Measurements from ENCODE around the gene MICAL1.
A peak's percentile ranks its signal among the peaks of the same experiment; 100 is the strongest.

The MICAL1 gene

DNA sequence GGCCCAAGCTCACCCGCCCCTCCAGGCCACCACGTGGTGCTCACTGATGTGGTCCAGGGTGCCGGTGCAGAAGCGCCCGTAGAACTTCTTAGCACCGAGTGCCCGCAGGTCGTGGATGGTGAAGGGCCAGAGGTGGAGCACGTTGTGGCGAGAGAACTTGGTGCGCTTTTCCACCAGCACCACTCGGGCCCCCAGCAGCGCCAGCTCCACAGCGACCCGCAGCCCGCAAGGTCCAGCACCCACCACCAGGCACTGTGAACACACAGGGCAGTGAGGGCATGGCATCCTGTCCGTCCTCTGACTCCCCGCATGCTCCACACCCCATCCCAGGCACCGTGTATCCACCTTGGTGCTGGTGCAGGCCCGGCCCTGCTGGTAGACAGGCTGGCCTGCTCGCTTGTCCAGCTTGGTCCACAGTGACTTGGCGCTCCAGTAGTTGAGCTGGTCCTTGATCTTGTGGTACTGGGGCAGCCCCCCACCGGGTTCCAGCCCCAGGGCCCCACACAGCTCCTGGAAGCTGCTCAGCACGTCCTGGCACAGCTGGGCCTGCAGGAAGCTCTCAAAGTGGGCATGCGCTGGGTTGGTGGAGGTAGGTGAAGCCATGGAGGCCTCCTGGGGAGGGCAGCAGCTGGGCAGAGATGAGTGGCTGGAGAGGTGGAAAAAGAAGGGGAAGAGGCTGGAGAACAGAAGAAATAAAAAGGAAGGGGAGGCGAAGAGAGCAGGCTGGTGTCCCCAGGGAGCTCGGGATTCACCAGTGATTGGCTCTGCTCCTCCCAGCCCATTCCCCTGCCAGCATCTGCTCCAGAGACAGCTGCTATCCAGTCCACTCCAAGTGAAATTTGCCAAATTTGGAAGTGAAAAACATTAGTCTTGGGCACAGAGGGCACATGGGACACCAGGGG is 1.7 kb downstream of the MICAL1 start:
- no peak for DNase-seq

DNA sequence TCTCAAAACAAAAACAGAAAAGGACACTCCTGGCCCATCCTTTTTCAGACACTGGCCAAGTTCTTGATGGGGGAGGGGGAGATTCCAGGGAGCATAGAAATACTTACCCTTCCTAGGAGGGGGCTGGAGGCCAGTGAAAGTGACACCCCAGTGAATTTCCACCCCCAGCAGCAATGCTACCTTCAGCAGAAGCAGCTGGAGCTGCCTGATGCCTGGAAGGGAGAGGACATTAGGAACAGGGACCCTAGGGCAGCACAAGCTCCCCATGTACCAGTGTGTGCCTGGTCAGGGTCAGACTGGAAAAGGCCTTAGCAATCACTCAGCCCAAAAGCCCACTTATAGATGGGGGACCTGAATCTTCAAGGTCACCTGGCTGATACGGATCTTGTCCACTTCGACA is 2.4 kb downstream of the MICAL1 start:
- no peak for DNase-seq

DNA sequence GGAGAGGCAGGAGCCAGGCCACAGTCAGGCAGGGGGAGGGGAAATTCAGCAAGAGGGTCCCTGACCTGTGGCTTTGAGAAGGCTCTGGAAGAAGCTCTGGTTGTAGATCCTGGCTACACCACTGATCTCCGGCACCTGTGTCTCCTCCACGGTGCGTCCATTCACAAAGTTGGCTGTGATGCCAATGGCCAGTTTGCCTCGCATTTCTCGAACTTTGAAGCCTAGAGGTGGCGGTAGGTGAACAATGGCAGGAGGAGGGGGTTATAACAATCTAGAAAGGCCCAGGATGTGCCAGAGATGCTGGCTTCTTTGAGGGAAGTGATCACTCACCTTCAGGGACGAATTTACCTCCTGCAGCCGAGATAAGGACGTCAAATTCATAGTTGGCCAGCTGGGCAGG is 3.4 kb downstream of the MICAL1 start:
- no peak for DNase-seq

DNA sequence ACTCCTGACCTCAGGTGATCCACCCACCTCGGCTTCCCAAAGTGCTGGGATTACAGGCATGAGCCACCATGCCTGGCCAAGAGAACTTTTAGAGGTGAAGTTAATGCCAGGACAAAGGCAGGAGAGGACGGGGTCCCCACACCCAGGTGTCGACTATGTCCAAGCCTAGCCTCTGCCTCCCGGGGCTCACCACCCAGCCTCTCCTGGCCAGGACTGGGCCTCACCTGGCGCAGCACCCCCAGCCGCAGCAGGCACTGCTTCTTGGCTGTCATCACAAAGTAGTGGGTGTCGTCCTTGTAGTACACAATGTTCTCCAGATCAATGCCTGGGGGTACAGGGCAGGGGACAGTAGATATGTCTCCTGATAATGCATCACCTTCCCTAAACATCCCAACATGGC is 4.2 kb downstream of the MICAL1 start:
- no peak for DNase-seq

DNA sequence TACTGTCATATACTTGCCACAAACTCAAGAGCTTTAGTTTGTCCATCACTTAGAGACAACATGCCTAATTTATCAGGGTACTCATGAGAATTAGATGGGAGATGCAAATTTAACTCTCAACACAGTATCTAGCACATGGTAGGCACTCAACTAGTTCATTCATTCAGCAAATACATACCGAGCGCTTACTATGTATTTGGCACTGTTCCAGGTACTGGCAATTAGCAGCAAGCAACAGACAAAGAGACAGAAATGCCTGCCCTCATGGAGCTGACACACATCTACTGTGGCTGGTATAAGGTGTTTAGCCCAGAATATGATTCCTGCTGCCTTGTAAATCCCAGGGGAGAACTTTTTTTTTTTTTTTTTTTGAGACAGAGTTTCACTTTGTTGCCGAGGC is 4.8 kb downstream of the MICAL1 start:
- no peak for DNase-seq

DNA sequence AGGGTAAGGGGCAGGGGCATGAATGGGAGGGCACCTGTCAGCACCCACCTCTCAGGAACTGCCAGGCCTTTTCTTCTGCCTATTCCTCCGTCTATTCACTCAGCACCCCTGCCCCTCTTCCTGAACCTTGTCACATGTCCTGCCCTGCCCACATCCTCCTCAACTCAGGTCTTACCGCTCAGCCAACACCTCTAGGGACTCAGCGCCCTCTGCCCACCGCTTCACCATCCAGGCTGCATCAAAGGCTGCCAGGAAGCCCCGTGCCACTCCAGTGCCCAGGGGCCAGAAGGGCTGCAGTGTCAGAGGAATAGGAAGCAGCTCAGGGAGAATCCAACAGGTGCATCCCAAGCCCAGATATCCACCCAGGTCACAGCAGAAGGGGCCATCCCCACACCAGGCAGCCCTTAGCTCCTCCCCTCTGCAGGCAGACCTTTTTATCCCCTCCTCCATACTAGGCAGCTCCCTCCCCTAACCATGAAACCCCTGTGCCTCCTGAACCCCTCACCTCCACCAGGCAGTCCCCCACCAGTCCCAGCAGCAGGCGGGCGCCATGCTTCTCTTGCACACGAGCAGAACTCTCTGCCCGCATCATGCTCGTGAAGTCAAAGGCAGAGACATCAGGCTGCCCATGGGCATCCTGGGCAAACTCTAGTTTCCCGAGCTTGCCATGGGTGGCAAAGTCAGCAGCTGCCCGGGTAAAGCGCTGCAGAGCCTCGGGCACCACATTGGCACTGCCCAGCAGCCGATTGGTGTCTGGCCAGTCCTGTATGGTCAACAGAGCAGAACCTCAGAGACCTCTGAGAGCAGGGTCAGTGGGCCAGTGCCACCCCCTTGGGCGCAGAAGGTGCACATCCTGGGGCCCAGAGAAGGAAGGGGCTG is 5.5 kb downstream of the MICAL1 start:
- DNase-seq = no peak

DNA sequence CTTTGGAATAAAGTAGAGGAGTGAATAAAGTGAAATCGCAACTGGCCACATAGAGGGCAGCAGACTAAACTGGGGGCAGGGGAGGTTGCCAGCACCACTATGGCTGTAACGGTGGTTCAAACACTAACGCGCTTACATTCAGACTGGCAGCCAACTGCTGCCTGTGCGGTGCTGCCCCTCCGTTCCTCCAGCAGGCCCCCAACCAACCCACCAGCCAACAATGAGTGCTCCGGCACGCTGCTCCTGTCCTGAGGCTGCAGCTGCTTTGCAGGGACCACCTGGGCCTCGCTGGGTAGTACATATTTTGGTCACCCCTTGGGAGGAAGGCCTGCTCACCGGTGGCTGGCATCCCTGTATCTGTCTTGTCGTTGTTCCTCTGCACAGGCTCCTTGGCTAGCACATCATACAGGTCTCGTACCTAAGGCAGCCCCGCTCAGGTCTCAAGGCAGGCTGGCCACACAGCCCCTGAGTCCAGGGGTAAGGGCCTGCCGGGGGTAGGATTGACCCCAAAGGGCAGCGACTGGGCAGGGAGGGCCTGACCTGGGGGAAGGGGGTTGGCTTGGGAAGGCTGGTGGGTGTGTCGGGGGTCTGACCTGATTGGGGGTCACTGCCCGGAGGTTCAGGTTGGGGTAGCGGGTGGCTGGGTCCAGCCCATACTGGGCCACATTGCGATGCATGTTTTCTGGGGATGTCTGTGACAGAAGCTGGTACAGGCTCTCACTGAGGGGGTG is 6.3 kb downstream of the MICAL1 start:
- DNase-seq = no peak

DNA sequence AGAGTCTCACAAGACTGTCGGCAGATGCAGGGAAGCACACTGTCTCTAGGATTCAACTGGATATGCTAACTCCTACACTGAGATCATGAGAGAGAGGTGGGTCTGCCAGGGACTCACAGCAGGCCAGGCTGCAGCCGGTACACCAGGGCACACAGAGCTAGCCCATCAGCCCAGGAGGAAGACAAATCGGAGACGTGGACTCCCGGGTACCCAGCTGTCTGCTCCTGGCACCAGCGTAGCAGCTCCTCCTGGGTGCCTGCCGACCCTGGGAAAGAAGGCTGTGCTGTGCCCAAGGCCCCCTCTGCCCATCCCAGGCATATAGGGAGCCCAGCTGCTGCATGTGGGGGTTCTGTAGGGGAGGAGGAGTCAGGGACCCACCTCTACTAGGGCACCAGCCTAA is 7.0 kb downstream of the MICAL1 start:
- no peak for DNase-seq

DNA sequence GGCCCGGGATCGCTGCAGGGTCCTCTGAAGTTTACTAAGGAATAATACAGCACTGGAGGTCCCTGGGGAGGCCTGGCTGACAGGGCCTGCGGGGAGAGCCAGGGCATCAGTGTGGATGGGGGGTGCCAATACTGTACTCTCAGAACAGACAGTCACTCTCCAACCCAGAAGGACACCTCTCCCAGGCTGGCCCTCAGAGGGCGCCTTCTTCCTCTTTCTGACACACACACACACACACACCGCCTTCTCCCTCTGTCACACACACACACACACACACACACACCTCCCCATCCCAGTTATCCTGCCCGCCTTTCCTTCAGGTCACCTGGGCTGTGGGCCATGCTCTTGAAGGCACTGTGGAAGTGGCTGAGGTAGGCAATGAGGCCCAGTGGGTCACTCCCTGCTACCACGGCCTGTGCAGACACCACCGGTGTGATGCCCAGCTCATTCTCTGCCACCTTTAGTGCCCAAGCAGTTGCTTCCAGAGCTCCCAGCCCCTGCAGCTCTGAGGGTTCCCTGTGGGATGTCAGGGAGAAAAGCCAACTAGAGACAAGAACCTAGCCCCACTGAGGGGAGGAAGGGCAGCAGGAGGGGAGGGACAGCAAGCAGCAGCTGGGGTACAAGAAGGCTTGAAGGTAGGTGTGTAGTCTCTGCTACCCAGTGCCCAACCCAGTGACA is 7.6 kb downstream of the MICAL1 start:
- DNase-seq = no peak

DNA sequence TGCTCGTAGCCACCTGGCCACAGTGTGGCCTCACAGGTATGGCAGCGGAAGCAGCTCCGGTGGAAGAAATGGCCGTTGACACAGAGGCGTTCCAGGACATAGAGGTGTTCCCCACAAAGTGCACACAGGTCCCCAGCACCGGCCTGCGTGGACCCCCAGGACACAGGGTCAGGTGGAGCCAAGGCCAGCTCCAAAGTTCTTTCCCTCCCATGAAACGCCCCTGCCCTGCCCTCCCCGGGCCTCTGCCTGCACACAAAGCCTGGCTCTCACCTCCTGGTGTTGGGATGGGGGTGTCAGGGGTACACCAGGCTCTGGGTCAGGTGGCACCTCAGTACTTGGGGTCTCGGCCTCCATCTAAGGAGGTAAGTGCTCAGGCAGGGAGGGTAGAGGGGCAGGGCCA is 8.5 kb downstream of the MICAL1 start:
- DNase-seq = no peak

DNA sequence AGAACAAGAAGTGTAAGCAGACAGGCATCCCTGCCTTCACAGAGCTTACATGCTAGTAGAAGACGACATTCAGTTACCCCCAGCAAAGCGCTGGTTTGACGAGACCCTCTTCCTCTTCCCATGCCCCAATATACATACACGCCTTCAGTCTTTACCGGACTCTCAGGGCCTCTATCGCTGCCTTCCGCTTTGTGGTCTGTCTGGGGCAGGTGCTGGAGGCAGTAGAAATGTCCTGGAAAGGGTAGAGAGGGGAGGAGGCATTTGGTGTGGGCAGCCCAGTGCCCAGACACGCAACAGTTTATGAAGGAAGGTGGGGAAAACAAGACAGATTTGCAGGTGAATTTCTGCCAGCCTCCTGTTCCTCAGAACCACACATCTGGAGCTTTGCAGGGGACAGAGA is 9.0 kb downstream of the MICAL1 start:
- no peak for DNase-seq

DNA sequence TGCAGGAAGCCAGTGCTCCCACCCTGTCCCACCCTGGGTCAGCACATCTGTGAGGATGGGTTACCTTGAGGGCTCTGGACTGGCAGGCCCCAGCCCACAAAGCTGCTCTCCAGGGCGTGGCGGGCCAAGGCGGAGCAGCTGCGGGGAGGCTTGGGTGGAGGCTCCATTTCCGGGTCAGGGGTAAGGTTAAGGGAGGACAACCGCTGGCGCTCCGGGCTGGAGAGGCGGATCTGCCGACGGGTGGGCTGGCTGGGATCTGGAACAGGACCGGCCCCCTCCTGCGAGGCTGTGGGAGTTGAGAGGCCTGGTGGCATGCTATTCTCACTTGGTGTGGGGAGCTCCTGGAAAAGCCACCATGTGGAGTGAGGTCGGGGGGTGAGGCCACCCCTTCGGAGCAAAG is 9.5 kb downstream of the MICAL1 start:
- no peak for DNase-seq

DNA sequence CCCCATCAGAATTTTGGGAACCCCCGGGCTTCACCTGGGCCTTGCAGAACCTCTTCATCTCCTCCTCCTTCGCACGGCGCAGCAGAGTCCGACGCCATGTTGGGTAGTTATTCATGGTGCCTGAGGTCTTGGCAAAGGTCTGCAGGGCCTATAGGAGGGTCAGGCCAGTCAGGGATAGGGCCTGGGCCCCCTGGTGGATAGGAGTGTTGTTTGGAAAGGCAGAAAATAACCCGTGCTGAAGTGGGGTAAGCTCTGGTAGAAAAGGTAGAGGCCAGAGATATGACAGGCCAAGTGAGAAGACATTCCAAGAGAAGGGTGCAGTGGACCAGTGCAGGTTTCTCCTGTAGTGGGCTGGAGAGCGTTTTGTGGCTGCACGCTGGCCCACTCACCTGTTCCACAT is 10.2 kb downstream of the MICAL1 start:
- no peak for DNase-seq

DNA sequence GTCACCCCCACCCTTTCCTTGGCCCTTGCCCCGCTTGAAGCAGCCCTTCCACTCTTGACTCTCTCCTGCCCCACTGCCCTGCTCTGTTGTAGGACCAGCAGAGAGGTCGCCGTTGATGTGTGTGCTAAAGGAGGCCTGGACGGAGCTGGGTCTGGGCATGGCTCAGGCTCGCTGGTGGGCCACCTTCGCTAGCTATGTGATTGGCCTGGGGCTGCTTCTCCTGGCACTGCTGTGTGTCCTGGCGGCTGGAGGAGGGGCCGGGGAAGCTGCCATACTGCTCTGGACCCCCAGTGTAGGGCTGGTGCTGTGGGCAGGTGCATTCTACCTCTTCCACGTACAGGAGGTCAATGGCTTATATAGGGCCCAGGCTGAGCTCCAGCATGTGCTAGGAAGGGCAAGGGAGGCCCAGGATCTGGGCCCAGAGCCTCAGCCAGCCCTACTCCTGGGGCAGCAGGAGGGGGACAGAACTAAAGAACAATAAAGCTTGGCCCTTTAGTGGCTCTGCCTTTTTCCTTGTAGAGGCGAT is 12.1 kb downstream of the MICAL1 start:
- DNase-seq = no peak

DNA sequence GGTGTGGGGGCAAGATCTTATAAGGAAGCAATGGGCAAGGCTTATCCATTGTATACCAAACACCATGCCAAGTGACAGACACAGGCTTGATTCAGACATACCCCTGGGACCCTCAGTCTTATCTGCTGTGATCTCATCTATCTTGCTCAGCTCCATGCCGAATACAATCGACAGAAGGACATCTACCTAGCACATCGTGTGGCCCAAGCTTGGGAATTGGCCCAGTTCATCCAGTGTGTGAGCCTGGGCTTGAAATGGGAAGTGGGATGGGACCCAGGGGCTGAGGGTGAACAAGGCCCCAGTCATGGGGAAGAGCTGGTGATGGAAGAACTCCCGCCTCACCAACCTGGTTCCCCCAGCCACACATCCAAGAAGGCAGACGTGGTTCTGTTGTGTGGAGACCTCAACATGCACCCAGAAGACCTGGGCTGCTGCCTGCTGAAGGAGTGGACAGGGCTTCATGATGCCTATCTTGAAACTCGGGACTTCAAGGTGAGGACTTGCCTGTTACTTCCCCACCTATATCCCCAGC is 13.1 kb downstream of the MICAL1 start:
- DNase-seq = no peak

DNA sequence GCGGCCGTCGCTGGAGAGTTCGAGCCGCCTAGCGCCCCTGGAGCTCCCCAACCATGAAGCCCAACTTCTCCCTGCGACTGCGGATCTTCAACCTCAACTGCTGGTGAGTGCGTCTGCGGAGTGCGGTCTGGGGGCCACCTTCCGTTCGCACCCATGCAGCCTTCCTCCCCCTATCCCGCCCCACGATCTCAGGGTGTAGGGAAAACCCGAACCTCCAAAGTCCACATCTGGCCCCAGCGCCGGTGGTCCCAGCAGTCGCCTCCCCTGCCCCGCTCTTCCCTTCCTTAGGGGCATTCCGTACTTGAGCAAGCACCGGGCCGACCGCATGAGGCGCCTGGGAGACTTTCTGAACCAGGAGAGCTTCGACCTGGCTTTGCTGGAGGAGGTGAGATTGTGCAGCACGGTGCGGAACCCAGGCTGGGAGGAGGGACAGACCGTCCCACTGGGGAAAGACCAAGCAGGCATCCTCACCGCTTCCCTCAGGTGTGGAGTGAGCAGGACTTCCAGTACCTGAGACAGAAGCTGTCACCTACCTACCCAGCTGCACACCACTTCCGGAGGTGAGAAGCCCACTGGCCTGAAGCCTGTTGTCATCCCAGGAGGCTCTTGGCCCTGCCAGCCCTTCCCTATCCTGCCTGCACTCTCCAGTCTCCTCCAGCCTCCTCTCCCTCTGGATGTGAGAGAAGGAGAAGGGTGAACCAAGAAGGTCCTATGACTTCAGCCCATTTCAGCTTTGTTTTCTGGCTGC is 14.3 kb downstream of the MICAL1 start:
- DNase-seq = no peak

DNA sequence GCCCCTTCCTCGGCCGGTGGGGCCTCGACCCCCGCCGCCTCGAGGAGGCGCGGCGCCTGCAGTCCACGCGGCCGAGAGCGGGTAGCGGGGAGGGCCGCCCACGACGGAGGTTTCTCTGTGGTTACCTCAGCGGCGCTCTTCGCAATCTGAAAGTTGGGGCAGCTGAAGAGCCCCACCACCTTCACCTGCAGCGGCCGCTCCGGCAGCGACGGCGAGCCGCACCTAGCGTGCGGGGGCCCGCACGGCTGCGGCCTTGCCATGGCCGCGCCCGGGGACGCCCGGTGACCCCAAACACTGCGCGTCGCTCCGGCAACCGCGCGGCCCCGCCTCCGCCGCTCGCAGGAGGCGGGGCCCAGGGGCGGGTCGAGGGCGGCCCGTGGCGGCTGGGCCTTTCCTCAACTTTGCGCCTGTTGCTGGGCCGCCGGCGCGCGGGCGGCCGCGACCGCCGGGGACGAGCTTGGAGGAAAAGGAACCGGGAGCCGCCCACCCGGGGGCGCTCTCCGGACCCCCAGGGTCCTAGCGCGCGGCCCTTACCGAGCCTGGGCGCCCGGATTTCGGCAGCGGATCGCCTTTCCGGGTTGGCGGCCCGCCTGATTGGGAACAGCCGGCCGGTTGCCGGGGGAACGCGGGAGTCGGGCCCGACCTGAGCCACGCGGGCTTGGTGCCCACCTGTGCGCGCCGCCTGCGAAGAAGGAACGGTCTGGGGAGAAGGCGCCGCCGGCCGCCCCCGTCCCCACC is 15.1 kb downstream of the MICAL1 start, which contains the start of the genes PPIL6 and SMPD2:
Gene PPIL6, minus strand, starts transcription at position 298 of the 738 bp plus-strand sequence. Its CDS starts 38 bp downstream, at position 260.
Gene SMPD2, plus strand, starts transcription at position 394 of the 738 bp plus-strand sequence. CDS start 398 bp downstream, outside the sequence.
- DNase-seq = peak; percentile 65

DNA sequence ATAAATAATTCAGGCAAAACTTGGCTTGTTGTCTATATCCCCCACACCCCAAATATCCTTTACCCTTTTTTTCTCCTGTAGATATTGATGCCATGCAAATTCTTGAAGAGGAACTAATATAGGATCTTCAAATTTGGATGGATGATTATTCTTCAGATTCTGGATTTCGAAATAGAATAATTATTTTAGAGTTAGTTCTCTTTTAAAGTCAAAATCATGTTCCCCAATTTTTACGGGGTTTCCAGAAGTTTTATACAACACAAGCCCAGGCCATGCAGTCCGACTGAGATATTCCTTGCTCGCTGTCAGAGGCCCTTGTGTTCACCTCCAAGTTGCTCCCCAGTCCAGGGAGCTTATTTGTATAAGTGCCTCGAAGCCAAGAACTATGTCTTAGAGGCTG is 19.5 kb downstream of the MICAL1 start:
- DNase-seq = no peak

DNA sequence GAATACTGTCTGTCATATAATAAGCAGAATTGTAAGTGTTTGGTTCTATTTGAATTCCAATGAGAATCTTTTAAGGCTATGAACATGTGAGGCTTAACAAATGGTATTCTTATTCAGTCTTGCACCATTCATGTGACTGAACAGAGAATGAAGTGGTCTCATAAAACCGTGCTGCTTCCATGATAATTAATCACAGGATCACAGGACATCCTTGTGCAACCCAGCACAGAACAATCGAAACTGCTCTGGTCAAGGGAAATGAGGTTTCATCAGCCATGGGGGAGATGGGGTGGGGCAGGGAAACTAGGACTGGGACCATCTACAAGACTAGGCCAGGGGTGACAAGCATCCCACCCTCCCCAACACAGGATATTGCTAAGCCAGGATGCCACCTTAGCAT is 21.1 kb downstream of the MICAL1 start:
- no peak for DNase-seq

DNA sequence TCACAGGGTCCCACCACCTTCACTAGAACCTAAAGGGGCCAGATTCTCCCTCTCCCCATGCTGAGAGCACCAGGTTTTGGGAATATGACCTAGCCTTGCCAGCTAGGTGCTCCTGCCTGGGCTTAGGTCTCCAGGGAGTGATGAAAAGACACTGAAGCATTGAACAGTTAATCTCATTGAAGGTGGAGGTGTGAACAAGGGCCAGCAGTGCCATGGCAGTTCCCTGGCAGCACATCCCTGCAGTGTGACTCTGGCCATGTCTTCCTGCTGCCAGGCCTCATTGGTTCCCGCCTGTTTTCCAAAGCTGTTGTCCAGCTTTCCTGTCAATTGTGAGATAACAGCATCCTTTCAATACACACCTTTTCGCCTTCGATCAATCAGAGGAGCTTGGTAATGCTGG is 26.1 kb downstream of the MICAL1 start:
- DNase-seq = no peak

Data from NCI-H1048 (cell line).